Superior temporal gyrus (tissue), 1 donor: ENCODE results near the gene CRADD.

ENCODE experiments used
- DNase-seq: peaks from one replicate; pipeline ENCODE4 v3.0.0-alpha.2; 2016; ENCODE audit errors: extremely low spot score

CRADD gene

GRCh38 chr12:93805736-93806141, 128.6 kb downstream of the CRADD start:
- no peak for DNase-seq

GRCh38 chr12:93807354-93807753, 130.2 kb downstream of the CRADD start:
- DNase-seq: no peak

- no peak for DNase-seq
Observed at GRCh38 chr12:93808169-93808899, 131.2 kb downstream of the CRADD start.

GRCh38 chr12:93812626-93813025, 135.5 kb downstream of the CRADD start:
- no peak for DNase-seq

GRCh38 chr12:93813186-93813585, 136.0 kb downstream of the CRADD start:
- no peak for DNase-seq

- peak; percentile 89 for DNase-seq
Observed at GRCh38 chr12:93813972-93814821, 137.0 kb downstream of the CRADD start.

GRCh38 chr12:93818488-93819049, 141.4 kb downstream of the CRADD start:
- no peak for DNase-seq

- DNase-seq: peak; percentile 83
Observed at GRCh38 chr12:93819050-93819491, 141.9 kb downstream of the CRADD start.

GRCh38 chr12:93823616-93824391, 146.6 kb downstream of the CRADD start:
- DNase-seq: no peak

- DNase-seq: no peak
Observed at GRCh38 chr12:93824514-93825500, 147.6 kb downstream of the CRADD start.

GRCh38 chr12:93825501-93825888, 148.3 kb downstream of the CRADD start:
- no peak for DNase-seq

GRCh38 chr12:93825931-93826555, 148.9 kb downstream of the CRADD start:
- peak; percentile 53 for DNase-seq

- no peak for DNase-seq
Observed at GRCh38 chr12:93827179-93827578, 150.0 kb downstream of the CRADD start.

- no peak for DNase-seq
Observed at GRCh38 chr12:93827669-93828068, 150.5 kb downstream of the CRADD start.

GRCh38 chr12:93829016-93829415, 151.8 kb downstream of the CRADD start:
- DNase-seq: no peak

- DNase-seq: no peak
Observed at GRCh38 chr12:93831374-93831773, 154.2 kb downstream of the CRADD start.

- DNase-seq: no peak
Observed at GRCh38 chr12:93832131-93832530, 155.0 kb downstream of the CRADD start.

- no peak for DNase-seq
Observed at GRCh38 chr12:93833946-93834345, 156.8 kb downstream of the CRADD start.

GRCh38 chr12:93836620-93837260, 159.6 kb downstream of the CRADD start:
- DNase-seq: no peak

- no peak for DNase-seq
Observed at GRCh38 chr12:93838193-93838592, 161.0 kb downstream of the CRADD start.
